Upper lobe of right lung (tissue), 1 donor: ENCODE results near the gene DDX52. TPM values are rescaled to one million over a fixed set of nuclear protein-coding genes. Genes with fewer than 3 reads are reported as not detected.

ENCODE experiments used
- ATAC-seq: fragments of 200-7000 bp; cut with Tn5 transposase; one replicate; pipeline ENCODE4 v1.9.1; 2020; ENCODE audit warnings: mild to moderate bottlenecking, moderate library complexity
- DNase-seq: peaks from one replicate; pipeline ENCODE4 v3.0.0-alpha.2; 2020
- H3K27ac ChIP-seq: fragments of 200-600 bp; one replicate; pipeline ENCODE4 v1.8.0; 2022
- H3K27me3 ChIP-seq: fragments of 200-600 bp; one replicate; pipeline ENCODE4 v1.8.0; 2022; ENCODE audit warnings: mild to moderate bottlenecking
- H3K36me3 ChIP-seq: fragments of 200-600 bp; one replicate; pipeline ENCODE4 v1.8.0; 2022
- H3K4me1 ChIP-seq: fragments of 200-600 bp; one replicate; pipeline ENCODE4 v1.8.0; 2022
- H3K4me3 ChIP-seq: fragments of 200-600 bp; one replicate; pipeline ENCODE4 v1.8.0; 2022; ENCODE audit warnings: mild to moderate bottlenecking
- H3K9me3 ChIP-seq: fragments of 200-600 bp; one replicate; pipeline ENCODE4 v1.8.0; 2022
- intact Hi-C: fragments of 100-400 bp; cut with DNase I; formaldehyde crosslinking; loops from one replicate; pipeline ENCODE4 v1.11.0; 2022
- total RNA-seq: library from RNA; stranded (reverse); fragmentation: NEBNext Ultra II Directional; extraction: Animal tissue kit (Norgen Biotek cat#: 25700); gene quantifications from one replicate; pipeline ENCODE4 v1.2.1, GENCODE V29; 2021
- TF ChIP-seq, protein P1 (sequence below): fragments of 200-600 bp; IDR thresholded peaks from one replicate; pipeline ENCODE4 v1.8.0; 2022; ENCODE audit warnings: antibody characterized with exemption
- donor health status: DM: no; HTN: yes; CAD: no; lungs with severe emphysema.

DDX52 gene
- total RNA-seq, 1 donor from 2014 or later: 20.9 TPM

DNA sequence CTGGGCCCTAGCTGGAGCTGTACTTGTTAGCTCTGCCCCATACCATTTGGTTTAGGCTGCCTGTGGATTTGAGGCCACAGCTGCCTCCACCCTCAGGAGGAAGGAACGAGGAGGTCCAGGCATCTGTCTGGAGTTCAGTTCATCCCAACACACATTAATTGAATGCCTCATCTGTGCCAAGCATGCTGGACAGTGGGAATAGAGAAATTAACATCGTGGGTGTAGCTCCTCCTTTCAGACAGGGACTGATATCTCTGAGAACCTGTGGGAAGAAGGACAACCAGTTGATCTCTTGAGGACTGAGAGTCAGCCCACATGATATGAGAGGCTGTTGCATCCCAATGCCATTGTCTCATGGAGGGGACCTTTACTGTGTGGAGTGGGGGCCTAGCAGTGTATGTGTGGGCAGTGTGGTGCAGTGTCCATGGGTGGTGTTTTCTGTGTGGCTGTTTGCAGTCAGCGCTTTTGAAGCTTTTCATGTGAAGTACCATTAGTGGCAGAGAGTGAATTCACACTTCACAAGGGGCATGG is 29.4 kb upstream of the DDX52 start:
- TF ChIP-seq, protein P1, sequence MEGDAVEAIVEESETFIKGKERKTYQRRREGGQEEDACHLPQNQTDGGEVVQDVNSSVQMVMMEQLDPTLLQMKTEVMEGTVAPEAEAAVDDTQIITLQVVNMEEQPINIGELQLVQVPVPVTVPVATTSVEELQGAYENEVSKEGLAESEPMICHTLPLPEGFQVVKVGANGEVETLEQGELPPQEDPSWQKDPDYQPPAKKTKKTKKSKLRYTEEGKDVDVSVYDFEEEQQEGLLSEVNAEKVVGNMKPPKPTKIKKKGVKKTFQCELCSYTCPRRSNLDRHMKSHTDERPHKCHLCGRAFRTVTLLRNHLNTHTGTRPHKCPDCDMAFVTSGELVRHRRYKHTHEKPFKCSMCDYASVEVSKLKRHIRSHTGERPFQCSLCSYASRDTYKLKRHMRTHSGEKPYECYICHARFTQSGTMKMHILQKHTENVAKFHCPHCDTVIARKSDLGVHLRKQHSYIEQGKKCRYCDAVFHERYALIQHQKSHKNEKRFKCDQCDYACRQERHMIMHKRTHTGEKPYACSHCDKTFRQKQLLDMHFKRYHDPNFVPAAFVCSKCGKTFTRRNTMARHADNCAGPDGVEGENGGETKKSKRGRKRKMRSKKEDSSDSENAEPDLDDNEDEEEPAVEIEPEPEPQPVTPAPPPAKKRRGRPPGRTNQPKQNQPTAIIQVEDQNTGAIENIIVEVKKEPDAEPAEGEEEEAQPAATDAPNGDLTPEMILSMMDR: no peak
- Histone ChIP-seq H3K36me3 (no peaks in the 10 kb centered on the region), H3K4me3 (no peak overlapping the region), H3K27me3 (no peaks in the 10 kb centered on the region), H3K27ac (no peak overlapping the region), H3K9me3 (no peaks in the 10 kb centered on the region), H3K4me1 (no peaks in the 10 kb centered on the region)
- DNase-seq (no peak), ATAC-seq (no peak)
- intact Hi-C loops: no loop called here

DNA sequence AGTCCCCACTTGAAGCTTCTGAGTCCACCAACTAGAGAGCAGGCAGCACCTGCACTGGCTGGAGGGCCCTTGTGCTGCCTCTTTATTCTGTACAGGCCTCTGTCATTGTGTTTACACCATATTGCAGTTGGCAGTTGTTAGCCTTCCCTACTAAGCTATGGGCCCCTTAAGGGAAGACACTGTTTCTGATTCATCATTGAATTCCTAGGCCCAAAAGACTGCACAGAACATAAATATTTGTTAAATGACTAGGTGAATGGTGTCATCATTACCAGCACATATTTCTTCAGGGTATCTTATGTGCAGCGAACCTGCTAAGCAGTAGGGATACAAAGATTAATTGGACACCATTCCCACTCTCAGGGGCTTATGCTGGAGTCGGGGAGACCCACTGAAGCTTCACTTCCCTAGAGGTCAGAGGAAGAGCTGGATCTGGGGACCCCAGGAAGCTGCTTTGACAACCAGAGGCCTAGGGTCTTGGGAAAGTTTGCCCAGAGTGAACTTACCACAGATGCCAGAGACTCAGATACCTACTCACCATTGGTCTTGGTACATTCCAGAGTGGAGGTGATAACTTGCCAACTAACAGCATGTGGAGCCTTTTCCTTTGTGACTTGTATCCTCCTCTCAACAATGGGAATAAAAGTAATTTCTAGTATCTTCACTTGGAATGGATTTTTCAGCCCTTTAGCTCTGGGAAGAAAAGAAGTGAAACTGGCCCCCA is 28.7 kb upstream of the DDX52 start:
- no peaks in the 10 kb centered on the region for H3K4me1 ChIP-seq
- TF ChIP-seq, protein P1: no peak
- no peak overlapping the region for H3K4me3 ChIP-seq
- DNase-seq: no peak
- H3K27me3 ChIP-seq: no peaks in the 10 kb centered on the region
- no peak overlapping the region for H3K27ac ChIP-seq
- intact Hi-C loops: no loop called here
- no peaks in the 10 kb centered on the region for H3K9me3 ChIP-seq
- no peak for ATAC-seq
- no peaks in the 10 kb centered on the region for H3K36me3 ChIP-seq

DNA sequence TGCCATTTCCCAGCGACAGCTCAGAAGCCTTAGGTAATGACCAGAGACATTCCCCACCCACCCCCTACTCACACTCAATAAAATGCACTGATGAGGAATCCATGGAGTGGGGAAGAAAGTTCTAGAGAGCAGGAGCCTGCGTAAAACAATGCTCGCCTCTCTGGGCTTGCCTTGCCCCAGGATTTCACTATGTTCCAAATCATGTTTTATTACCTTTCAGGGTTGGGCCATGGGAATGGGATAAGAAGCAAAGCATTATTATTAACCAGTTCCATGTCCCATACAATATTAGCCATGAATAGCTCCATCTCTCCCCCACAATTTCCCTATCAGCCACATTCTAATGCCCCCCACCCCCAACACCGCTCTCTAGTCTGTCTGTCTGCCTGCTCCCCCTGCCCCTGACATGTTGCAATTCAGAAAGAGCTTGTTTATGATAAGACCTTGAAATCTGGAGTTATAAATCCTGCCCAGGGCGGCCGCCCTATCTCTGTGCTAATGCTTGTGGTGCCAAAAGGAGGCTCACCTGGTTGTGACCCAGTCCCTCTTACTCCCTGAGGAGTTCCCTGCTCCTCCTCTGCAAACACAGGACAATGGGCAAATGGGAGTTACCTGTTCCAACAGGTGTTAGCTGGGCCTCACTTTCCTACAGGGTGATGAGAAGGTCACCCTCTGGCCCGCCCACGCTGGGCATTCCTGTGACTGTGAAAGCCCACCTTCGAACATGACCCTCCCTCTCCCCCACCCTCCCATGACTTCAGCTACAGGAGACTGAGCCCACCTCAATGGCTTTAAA is 28.0 kb upstream of the DDX52 start:
- Histone ChIP-seq H3K27ac (no peak overlapping the region), H3K27me3 (no peaks in the 10 kb centered on the region), H3K9me3 (no peaks in the 10 kb centered on the region), H3K36me3 (no peaks in the 10 kb centered on the region), H3K4me3 (no peak overlapping the region), H3K4me1 (no peaks in the 10 kb centered on the region)
- TF ChIP-seq, protein P1: no peak
- DNase-seq (no peak), ATAC-seq (no peak)
- intact Hi-C loops: no loop called here

DNA sequence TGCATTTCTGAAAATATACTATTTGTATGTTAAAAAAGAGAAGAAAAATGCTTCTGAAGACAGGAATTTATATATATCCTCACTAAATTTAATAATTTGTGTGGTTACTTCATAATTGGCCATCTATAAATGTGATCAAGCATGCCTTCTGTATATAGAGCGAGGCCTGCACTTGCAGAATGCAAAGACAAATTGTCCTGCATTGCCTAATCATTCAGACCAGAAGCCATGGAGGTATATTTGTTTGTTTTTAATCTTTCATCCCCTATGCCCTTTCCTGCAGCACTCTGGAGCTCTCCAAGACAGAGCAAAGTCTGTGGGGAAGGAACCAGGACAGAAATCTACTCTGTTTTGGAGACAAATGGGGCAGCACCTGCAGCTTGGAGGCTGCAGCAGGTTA is 23.8 kb upstream of the DDX52 start:
- TF ChIP-seq, protein P1: no peak
- intact Hi-C loops: no loop called here
- Histone ChIP-seq H3K27me3 (no peaks in the 10 kb centered on the region), H3K27ac (no peak overlapping the region), H3K36me3 (no peaks in the 10 kb centered on the region), H3K4me1 (no peaks in the 10 kb centered on the region), H3K9me3 (no peaks in the 10 kb centered on the region), H3K4me3 (no peak overlapping the region)
- ATAC-seq (no peak), DNase-seq (no peak)

DNA sequence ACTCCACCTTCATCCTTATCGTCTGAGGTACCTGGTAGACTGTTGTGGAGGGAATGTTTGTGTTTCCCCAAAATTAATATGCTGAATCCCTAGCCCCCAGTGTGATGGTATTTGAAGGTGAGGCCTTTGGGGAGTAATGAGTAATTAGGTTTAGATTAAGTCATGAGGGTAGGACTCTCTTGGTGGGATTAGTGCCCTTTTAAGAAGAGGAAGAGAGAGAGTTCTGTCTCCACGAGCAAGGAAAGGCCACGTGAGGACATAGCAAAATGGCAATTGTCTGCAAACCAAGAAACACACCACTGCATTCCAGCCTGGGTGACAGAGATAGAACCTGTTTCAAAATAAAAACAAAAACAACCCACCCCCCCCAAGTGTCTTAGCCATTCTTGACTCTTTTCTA is 21.0 kb upstream of the DDX52 start:
- H3K27me3 ChIP-seq: no peaks in the 10 kb centered on the region
- H3K9me3 ChIP-seq: no peaks in the 10 kb centered on the region
- no peaks in the 10 kb centered on the region for H3K36me3 ChIP-seq
- no peak for DNase-seq
- ATAC-seq: no peak
- H3K4me3 ChIP-seq: no peak overlapping the region
- no peak overlapping the region for H3K27ac ChIP-seq
- intact Hi-C loops: no loop called here
- TF ChIP-seq, protein P1: no peak
- no peaks in the 10 kb centered on the region for H3K4me1 ChIP-seq
